Measurements from ENCODE around the gene CHD2.

Gene CHD2

GRCh38 chr15:93052090-93052879 lies 152.2 kb downstream of the CHD2 start:
- no peak for TF ChIP-seq CTCF (IDR thresholded peaks at IDR 0.05; ENCODE audit: insufficient read depth, low read depth, low read length, missing control alignments)
- DNase-seq (ENCODE audit: low read depth) = no peak
- no peak overlapping the region for H3K4me3 ChIP-seq (ENCODE audit: low read length)

GRCh38 chr15:93055211-93055610 lies 155.1 kb downstream of the CHD2 start:
- no peak overlapping the region for H3K4me3 ChIP-seq (ENCODE audit: low read length)
- DNase-seq (ENCODE audit: low read depth) = no peak
- no peak for TF ChIP-seq CTCF (IDR thresholded peaks at IDR 0.05; ENCODE audit: insufficient read depth, low read depth, low read length, missing control alignments)

- DNase-seq (ENCODE audit: low read depth) = no peak
- H3K4me3 ChIP-seq (ENCODE audit: low read length) = no peak overlapping the region
- no peak for TF ChIP-seq CTCF (IDR thresholded peaks at IDR 0.05; ENCODE audit: insufficient read depth, low read depth, low read length, missing control alignments)
These were observed 156.7 kb downstream of the CHD2 start for GRCh38 chr15:93056836-93057235.

GRCh38 chr15:93057618-93058017 lies 157.5 kb downstream of the CHD2 start:
- DNase-seq (ENCODE audit: low read depth) = no peak
- TF ChIP-seq CTCF (IDR thresholded peaks at IDR 0.05; ENCODE audit: insufficient read depth, low read depth, low read length, missing control alignments) = no peak
- H3K4me3 ChIP-seq (ENCODE audit: low read length) = no peak overlapping the region

- DNase-seq (ENCODE audit: low read depth) = no peak
- H3K4me3 ChIP-seq (ENCODE audit: low read length) = no peak overlapping the region
- no peak for TF ChIP-seq CTCF (IDR thresholded peaks at IDR 0.05; ENCODE audit: insufficient read depth, low read depth, low read length, missing control alignments)
These were observed 158.0 kb downstream of the CHD2 start for GRCh38 chr15:93058128-93058527.

- H3K4me3 ChIP-seq (ENCODE audit: low read length) = no peak overlapping the region
- TF ChIP-seq CTCF (IDR thresholded peaks at IDR 0.05; ENCODE audit: insufficient read depth, low read depth, low read length, missing control alignments) = no peak
- no peak for DNase-seq (ENCODE audit: low read depth)
These were observed 158.8 kb downstream of the CHD2 start for GRCh38 chr15:93058904-93059427.

- H3K4me3 ChIP-seq (ENCODE audit: low read length) = no peak overlapping the region
- DNase-seq (ENCODE audit: low read depth) = no peak
- no peak for TF ChIP-seq CTCF (IDR thresholded peaks at IDR 0.05; ENCODE audit: insufficient read depth, low read depth, low read length, missing control alignments)
These were observed 159.3 kb downstream of the CHD2 start for GRCh38 chr15:93059442-93059841.

All from epithelial cell of esophagus (primary cell).